Measurements from ENCODE around the gene PRTN3. TPM values are rescaled to one million over a fixed set of nuclear protein-coding genes. Genes with fewer than 3 reads are reported as not detected.

Gene PRTN3
- total and polyA plus RNA-seq, 2 of the 4 experiments (the other 2 are of a cell fraction): not detected

GRCh38 chr19:805600-806550 is 34.9 kb upstream of the PRTN3 start:
- H3K14ac ChIP-seq (replicated peaks; ENCODE audit: low read depth, low read length): no peak overlapping the region
- no peak overlapping the region for H3K9ac ChIP-seq (ENCODE audit: low read depth, low read length)
- CTCF ChIA-PET: no interaction called here
- H3K79me1 ChIP-seq (ENCODE audit: low read depth in 1 of 2, low read length in 2 of 2): peaks cover 11 to 48% of the 10 kb centered on the region in 2 experiments
- WGBS, 2 experiments (ENCODE audit: extremely low coverage in 2 of 2, insufficient read length in 1 of 2): 96% methylated on average over 44 of the region's 93 CpGs; no CpG with 5 or more reads in 1 of the 2 experiments
- in situ Hi-C loops (cut with MboI; ENCODE audit: low sequenced_read_pairs) (no loop called here), intact Hi-C loops (cut with micrococcal nuclease) (no loop called here), dilution Hi-C loops (cut with HindIII; ENCODE audit: low sequenced_read_pairs, unreplicated experiment) (no loop called here)
- no peak overlapping the region for H2BK120ac ChIP-seq (ENCODE audit: low read depth, low read length)
- no TSS peak for BruUV-seq (replicated peaks)
- no peak overlapping the region for H2BK5ac ChIP-seq (ENCODE audit: low read depth, low read length, poor library complexity, severe bottlenecking)
- H3K36me3 ChIP-seq (ENCODE audit: control insufficient read depth, insufficient read depth, low read length): peaks cover 83% of the 10 kb centered on the region
- no peak overlapping the region for H2AK9ac ChIP-seq (replicated peaks; ENCODE audit: low read depth, low read length, poor library complexity)
- no peak overlapping the region for H4K91ac ChIP-seq (ENCODE audit: insufficient read depth, low read depth, low read length)
- H3K23ac ChIP-seq (ENCODE audit: low read depth, low read length): no peak overlapping the region
- no peak overlapping the region for H2BK15ac ChIP-seq (ENCODE audit: low read depth, low read length)
- 0 out of 2 replicates have a peak, but pooled peaks cover 8% of the 10 kb centered on the region for H3K9me1 ChIP-seq (ENCODE audit: insufficient read depth, low read length)
- no peak overlapping the region for H4K8ac ChIP-seq (ENCODE audit: low read depth in 2 of 2, low read length in 2 of 2)
- peaks cover 16% of the 10 kb centered on the region for H3K4me1 ChIP-seq (ENCODE audit: control insufficient read depth, insufficient read depth, low read length)
- no peaks in the 10 kb centered on the region for H3K9me3 ChIP-seq (ENCODE audit: control insufficient read depth, insufficient read depth, low read length)
- no peak overlapping the region for H3K27ac ChIP-seq (ENCODE audit: insufficient read depth, low read length)
- no peak overlapping the region for H3K56ac ChIP-seq (ENCODE audit: extremely low read depth, insufficient read depth, low read length)
- H2BK20ac ChIP-seq (ENCODE audit: low read depth, low read length): no peak overlapping the region
- POLR2A ChIA-PET (ENCODE audit: unreplicated experiment): no interaction called here
- DNase-seq (no peak), ATAC-seq (ENCODE audit: low read depth) (no peak)
- H3K4me3 ChIP-seq (ENCODE audit: insufficient read depth, low read depth, low read length): no peak overlapping the region
- H3K18ac ChIP-seq (ENCODE audit: low read depth, low read length): no peak overlapping the region
- H3K4me2 ChIP-seq (ENCODE audit: low read depth, low read length): no peak overlapping the region
- no peak overlapping the region for H2AFZ ChIP-seq (replicated peaks; ENCODE audit: low read length, poor library complexity)
- H3K27me3 ChIP-seq (ENCODE audit: control insufficient read depth, insufficient read depth, low read length): no peaks in the 10 kb centered on the region
- no peak overlapping the region for H4K5ac ChIP-seq (ENCODE audit: low read depth, low read length)
- peaks cover 100% of the 10 kb centered on the region for H4K20me1 ChIP-seq (ENCODE audit: insufficient read depth, low read length)
- H3K4ac ChIP-seq (ENCODE audit: low read depth, low read length): no peak overlapping the region
- H2AK5ac ChIP-seq (ENCODE audit: low read depth, low read length): no peak overlapping the region
- no peak for TF ChIP-seq SMC3 (IDR thresholded peaks at IDR 0.05; ENCODE audit: low read depth, low read length)
- no peak for TF ChIP-seq ELK1 (IDR thresholded peaks at IDR 0.05; ENCODE audit: borderline replicate concordance, low read depth, low read length)
- TF ChIP-seq RAD21 (IDR thresholded peaks at IDR 0.05; ENCODE audit: low read length): no peak
- no peak for TF ChIP-seq MXI1 (IDR thresholded peaks at IDR 0.05; ENCODE audit: borderline replicate concordance, low read depth, low read length)
- TF ChIP-seq MAZ (IDR thresholded peaks at IDR 0.05; ENCODE audit: borderline replicate concordance, low read depth, low read length): no peak
- no peak for TF ChIP-seq BHLHE40 (IDR thresholded peaks at IDR 0.05; ENCODE audit: low read depth, low read length)
- no peak for TF ChIP-seq RCOR1 (IDR thresholded peaks at IDR 0.05; ENCODE audit: insufficient replicate concordance, low read length)
- TF ChIP-seq CEBPB (IDR thresholded peaks at IDR 0.05; ENCODE audit: low read depth, low read length): no peak
- no peak for TF ChIP-seq CTCF (conservative IDR thresholded peaks at IDR 0.05; ENCODE audit: low read depth, low read length)
- TF ChIP-seq RFX5 (IDR thresholded peaks at IDR 0.05; ENCODE audit: low read depth, low read length): no peak
- TF ChIP-seq CHD1 (IDR thresholded peaks at IDR 0.05; ENCODE audit: low read depth, low read length): no peak
- no peak for TF ChIP-seq POLR2A (IDR thresholded peaks at IDR 0.05; ENCODE audit: low read depth, low read length)
- no peak for TF ChIP-seq FOS (IDR thresholded peaks at IDR 0.05; ENCODE audit: low read depth, low read length)
- no peak for TF ChIP-seq NFE2L2 (IDR thresholded peaks at IDR 0.05; ENCODE audit: low read depth, low read length)
- TF ChIP-seq MAFK (IDR thresholded peaks at IDR 0.05; ENCODE audit: low read depth, low read length): no peak
